ENCODE results near the gene RPRML.

DNA sequence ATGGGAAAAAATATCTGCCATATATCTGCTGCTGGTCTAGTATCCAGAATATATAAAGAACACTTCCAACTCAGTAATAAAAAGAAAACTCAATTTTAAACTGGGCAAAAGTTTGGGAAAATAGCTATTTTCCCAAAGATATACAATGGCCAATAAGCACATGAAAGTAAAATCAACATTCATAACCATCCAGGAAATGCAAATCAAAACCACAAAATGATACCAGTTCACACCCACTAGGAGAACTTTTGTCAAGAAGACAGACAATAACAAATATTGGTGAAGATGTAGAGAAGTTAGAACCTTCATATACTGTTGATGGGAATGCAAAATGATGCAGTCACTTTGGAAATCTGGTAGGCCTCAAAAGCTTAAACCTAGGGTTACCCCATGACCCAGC lies 33.4 kb upstream of the RPRML start:
- no peak for TF ChIP-seq EZH2 (IDR thresholded peaks at IDR 0.05; ENCODE audit: borderline replicate concordance, low read length)
- TF ChIP-seq, protein P1, sequence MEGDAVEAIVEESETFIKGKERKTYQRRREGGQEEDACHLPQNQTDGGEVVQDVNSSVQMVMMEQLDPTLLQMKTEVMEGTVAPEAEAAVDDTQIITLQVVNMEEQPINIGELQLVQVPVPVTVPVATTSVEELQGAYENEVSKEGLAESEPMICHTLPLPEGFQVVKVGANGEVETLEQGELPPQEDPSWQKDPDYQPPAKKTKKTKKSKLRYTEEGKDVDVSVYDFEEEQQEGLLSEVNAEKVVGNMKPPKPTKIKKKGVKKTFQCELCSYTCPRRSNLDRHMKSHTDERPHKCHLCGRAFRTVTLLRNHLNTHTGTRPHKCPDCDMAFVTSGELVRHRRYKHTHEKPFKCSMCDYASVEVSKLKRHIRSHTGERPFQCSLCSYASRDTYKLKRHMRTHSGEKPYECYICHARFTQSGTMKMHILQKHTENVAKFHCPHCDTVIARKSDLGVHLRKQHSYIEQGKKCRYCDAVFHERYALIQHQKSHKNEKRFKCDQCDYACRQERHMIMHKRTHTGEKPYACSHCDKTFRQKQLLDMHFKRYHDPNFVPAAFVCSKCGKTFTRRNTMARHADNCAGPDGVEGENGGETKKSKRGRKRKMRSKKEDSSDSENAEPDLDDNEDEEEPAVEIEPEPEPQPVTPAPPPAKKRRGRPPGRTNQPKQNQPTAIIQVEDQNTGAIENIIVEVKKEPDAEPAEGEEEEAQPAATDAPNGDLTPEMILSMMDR (conservative IDR thresholded peaks at IDR 0.05 in 1 of 2, IDR thresholded peaks at IDR 0.05 in 1 of 2; ENCODE audit: extremely low read depth in 1 of 2, insufficient read depth in 1 of 2, low read depth in 1 of 2, low read length in 2 of 2) = no peak

All from mammary epithelial cell (primary cell).